Inflammatory macrophage (primary cell): Measurements from ENCODE around the gene RTP5.
A peak's percentile ranks its signal among the peaks of the same experiment; 100 is the strongest.

Experiments used
- DNase-seq, 2 donors: peaks; one replicate each; pipeline ENCODE4 v3.0.0-alpha.2; 2020 to 2022

Gene RTP5

GRCh38 chr2:241890524-241891235, 21.2 kb downstream of the RTP5 start:
- no peak for DNase-seq

DNA sequence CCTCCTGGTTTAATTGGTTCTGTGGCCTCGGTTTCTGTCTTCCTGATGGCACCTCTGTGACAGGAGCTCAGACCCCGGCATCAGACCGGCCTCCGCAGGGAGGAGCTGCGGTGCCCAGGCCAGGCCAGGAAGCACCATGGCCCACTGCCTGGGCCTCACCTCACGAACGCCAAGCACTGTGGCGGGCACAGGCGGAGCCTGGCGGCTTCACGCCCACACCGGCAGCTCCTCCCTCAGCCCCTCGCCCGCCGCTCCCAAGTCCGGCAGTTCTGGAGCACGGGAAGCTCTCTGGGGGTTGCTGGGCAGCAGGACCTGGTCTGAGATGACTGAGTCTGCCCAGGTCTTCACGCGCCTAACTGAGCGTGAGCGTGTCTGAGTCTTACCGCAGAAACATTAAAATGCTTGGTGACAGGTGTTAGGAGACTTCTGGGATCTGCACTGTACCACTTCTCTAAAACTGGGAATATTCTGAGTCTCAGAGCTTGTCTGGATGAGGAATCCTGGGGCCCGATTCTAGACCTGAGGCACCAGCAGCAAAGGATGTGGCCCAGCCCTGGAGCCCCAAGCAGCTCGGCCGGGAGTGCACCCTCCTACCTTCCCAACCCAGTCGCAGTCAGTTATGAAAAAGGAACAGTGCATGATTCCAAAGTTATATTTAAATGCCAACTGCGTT, 21.9 kb downstream of the RTP5 start:
- DNase-seq, result no peak

DNA sequence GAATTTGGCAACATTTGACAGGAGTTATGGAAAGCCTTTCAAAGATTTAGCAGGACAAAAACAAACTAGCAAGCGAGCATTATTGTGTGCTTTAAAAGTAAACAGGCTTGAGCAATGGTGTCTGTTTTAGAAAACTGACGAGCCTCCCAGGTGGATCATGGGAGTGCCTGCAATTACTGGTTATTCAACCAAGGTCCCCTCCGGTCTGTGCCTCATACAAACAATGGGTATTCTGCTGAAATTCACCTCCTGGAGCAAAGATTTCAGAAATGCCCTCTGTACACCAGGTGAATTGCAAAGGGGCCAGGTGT, 22.4 kb downstream of the RTP5 start:
- no peak for DNase-seq

GRCh38 chr2:241892299-241893137, 23.0 kb downstream of the RTP5 start:
- DNase-seq, result no peak

GRCh38 chr2:241893265-241893664, 23.7 kb downstream of the RTP5 start:
- no peak for DNase-seq

DNA sequence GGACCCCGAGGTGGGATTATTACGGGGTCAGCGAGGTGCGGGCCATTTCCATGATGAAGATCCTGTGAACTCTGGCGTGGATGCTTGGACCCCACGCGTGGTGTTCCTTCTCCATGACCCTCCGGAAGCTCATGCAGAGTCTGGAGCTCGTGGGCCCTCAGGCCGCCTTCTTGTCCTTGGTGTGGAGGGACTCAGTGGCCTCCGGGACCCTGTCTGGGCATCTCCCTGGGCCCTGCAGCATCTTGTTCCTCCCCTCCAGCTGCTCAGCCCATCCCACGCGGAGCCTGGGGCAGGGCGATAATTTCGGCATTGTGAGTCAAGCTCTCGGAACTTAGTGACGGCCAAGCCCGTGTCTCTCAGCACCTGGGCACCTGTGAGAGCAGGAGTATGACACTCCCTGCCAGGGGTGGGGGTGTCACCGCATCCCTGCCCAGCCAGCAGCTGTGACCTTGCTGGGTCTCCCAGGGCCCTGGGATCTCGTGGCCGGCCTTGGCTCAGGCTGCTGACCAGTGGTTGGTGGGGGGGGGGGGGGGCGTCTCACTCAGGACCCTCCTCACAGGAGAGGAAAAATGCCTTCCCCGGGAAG, 24.6 kb downstream of the RTP5 start:
- no peak for DNase-seq

- no peak for DNase-seq
These were observed 25.3 kb downstream of the RTP5 start for GRCh38 chr2:241894681-241895426.

GRCh38 chr2:241895427-241895711, 25.8 kb downstream of the RTP5 start:
- no peak for DNase-seq

DNA sequence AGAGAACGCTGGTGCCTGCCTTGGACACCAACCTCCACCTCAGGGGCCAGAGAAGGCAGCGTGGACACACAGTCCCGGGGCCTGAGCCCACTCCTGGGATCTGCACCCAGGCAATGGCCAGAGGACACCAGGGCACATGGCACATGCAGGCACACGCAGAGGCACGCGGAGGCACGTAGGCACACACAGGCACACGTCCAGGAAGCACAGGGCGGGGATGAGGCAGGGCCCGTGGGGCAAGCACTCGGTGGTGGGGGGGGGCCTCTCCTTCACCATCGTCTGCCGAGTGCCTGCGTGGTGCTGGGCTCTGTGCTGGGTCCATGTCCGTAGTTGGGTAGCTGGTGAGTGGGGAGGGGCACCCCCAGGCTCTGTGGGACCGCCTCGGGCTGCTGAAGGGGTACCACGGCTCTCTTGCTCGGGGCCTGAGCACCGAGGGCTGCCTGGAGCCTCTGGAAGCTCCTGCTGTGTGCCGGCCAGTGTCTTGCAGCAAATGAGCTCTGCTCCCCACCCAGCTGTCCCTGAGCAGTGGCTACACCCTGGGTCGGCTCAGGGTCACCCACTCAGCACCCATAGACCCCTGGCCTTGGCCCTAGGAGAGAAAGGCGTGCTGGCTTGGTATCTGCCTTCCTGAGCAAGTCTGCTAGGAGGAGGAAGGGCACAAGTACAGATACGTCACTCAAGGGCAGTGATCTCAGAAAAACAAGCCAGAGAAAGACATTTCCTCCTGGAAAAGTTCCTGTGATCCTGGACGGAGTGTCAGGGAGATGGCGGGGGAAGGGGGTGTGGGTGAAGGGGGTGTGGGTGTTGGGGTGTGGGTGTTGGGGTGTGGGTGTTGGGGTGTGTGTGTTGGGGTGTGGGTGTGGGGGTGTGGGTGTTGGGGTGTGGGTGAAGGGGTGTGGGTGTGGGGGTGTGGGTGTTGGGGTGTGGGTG, 26.4 kb downstream of the RTP5 start:
- DNase-seq, result peak in 1 of 2 donors; percentile 19

GRCh38 chr2:241896746-241897201, 27.2 kb downstream of the RTP5 start:
- DNase-seq, result peak in 1 of 2 donors; percentile 3

DNA sequence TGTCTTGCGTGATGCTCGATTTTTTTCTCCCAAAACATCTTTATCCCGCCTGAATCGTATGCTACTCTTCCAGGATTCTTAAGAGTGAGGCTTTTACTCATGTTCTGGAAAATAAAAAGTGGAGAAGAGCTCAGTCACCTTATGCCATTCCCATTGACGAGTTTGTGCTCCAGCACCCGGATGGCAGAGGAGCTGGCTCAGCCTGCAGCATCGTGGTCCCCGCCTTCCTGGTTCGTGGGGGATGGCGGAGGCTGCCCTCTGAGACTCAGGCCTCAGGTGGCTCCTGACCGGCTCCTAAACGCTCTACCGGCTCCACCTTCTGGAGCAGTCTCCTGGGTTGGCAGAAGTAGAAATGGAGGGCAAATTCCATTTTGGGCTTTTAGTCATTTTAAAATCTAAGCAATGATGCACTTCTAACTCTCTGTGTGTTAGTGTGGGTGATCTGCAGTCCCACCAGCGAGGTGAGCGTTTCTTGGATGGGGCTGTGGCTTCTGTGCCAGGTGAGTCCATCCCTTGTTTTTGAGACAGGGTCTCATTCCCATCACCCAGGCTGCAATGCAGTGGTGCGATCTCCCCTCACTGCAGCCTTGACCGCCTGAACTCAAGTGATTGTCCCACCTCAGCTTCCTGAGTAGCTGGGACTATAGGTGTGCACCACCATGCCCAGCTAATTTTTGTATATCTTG, 27.8 kb downstream of the RTP5 start:
- DNase-seq, result no peak

DNA sequence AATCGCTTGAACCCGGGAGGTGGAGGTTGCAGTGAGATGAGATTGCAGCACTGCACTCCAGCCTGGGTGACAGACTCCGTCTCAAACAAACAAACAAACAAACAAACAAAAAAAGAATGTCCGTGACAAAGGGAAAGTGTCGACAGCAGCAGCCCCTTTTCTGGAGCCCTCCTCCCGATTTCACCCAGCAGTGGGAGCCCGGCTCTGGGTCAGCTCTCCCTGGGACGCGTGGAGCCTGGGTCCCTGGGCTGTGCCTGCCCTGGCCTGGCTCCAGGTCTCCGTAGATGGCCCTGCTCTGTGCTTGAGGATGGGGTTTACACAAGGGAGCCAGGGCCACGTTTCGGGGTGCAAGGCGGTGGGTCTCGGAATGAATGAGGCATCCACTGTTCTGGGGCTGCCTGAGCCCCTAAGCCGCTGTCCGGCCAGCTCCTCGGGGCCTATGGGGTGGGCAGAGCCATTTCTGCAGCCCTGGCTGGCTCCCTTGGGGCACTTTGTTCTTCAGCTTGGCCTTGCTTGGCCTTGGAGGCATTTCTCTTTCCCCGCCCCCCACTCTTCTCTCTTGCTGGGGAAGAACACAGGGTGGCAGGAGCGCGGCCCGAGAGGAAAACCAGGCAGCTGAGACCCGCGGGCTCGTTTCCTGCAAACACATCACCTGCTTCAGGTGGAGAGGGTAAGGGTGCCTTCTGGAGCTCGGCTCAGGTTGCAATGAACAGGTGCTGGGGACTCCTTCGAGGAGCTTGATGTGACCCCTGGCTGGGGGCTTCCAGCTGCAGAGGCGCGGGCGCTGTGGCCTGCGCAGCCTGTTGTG, 29.1 kb downstream of the RTP5 start:
- DNase-seq, result no peak

GRCh38 chr2:241900251-241901017, 30.9 kb downstream of the RTP5 start:
- no peak for DNase-seq

DNA sequence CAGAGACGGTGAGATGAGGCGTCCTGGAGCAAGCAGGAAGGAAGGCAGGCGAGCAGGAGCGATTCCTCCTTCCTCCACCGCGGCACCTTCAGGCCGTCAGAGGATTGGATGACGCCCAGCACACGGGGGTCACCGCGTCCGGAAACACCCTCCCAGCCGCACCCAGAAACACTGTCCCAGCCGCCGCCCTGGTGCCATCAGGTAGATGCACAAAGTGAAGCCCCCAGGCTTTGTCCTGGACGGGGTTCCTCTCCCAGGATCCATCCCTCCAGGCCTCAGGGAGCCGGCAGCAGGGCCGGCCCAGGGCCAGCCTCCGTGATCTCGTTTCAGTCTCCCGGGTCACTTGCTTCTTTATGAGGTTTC, 31.5 kb downstream of the RTP5 start:
- DNase-seq, result no peak

GRCh38 chr2:241901500-241902351, 32.2 kb downstream of the RTP5 start:
- no peak for DNase-seq

- DNase-seq, result no peak
These were observed 32.9 kb downstream of the RTP5 start for GRCh38 chr2:241902357-241902991.

- DNase-seq, result no peak
These were observed 33.8 kb downstream of the RTP5 start for GRCh38 chr2:241903121-241904010.
